Measurements from ENCODE around the gene NUAK2.
A peak's percentile ranks its signal among the peaks of the same experiment; 100 is the strongest.

The NUAK2 gene

DNA sequence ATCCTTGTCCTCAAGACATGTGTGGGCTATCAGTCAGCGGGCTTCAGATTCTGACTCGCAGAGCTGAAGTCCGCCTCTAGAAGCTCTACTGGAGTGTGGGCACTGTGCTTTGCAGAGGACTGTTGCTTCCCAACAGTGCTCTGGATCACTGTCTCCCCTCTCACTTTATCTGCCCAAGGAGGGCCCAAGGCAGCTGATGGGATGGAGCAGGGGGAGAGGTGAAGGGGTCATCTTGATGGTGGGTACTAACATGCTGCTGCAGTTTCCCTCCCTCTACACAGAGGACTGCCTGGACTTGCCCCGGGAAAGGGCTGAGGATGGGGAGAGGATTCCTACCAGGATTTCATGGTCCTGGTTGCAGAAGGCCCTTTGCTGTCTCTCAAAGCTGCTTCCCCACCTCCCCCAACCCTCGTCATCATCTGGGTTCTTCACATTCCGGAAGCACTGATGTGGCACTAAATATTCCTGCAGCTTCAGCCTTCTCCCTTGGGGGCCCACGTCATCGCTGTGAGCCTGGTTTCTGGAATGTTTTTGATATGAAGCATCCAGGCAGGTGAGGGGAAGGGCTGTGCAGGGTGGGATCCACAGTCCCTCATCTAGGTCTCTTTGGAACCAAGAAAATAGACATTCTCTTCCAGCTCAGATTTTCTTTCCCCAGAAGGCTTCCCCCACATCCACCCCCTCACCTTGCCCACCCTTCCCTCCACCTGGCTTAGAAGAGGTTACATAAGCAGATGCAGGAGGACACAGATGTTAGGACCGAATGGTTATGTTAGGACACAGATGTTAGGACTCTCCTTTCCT lies 23.2 kb downstream of the NUAK2 start (continued):
- TF ChIP-seq ZNF510 (tag by site-specific recombination; IDR thresholded peaks at IDR 0.05; ENCODE audit: insufficient replicate concordance) (no peak), ZNF48 (tag by site-specific recombination; IDR thresholded peaks at IDR 0.05) (no peak), ZFP37 (tag by site-specific recombination; IDR thresholded peaks at IDR 0.05) (no peak), REPIN1 (tag by site-specific recombination; IDR thresholded peaks at IDR 0.05; ENCODE audit: low read depth) (no peak), ZBTB17 (tag by site-specific recombination; IDR thresholded peaks at IDR 0.05) (peak; percentile 74), ZNF768 (tag by site-specific recombination; IDR thresholded peaks at IDR 0.05) (no peak), KLF17 (tag by site-specific recombination; IDR thresholded peaks at IDR 0.05) (0 out of 2 replicates have a peak, but pooled peaks have one; percentile 17), ZNF184 (tag by site-specific recombination; IDR thresholded peaks at IDR 0.05) (0 out of 2 replicates have a peak, but pooled peaks have one; percentile 29), ZNF132 (tag by site-specific recombination; IDR thresholded peaks at IDR 0.05; ENCODE audit: borderline replicate concordance) (no peak), GFI1B (tag by site-specific recombination; IDR thresholded peaks at IDR 0.05) (no peak), ZNF777 (tag by site-specific recombination; IDR thresholded peaks at IDR 0.05; ENCODE audit: borderline replicate concordance) (no peak), ZBTB48 (tag by site-specific recombination; IDR thresholded peaks at IDR 0.05) (no peak), ZNF2 (tag by site-specific recombination; IDR thresholded peaks at IDR 0.05) (no peak), TCF7L2 (IDR thresholded peaks at IDR 0.05; ENCODE audit: borderline replicate concordance, low read depth, low read length) (no peak), ZNF398 (tag by site-specific recombination; IDR thresholded peaks at IDR 0.05) (peak; percentile 47; the same call in 1 of the 2 replicates), ZNF324 (tag by site-specific recombination; IDR thresholded peaks at IDR 0.05) (no peak), ZNF350 (tag by site-specific recombination; IDR thresholded peaks at IDR 0.05) (no peak), HOXD13 (CRISPR knock-in tag; IDR thresholded peaks at IDR 0.05; ENCODE audit: borderline replicate concordance) (no peak), ZNF571 (tag by site-specific recombination; IDR thresholded peaks at IDR 0.05) (no peak), ZBTB44 (tag by site-specific recombination; IDR thresholded peaks at IDR 0.05) (peak; percentile 54; the same call in 1 of the 2 replicates), ZNF776 (tag by site-specific recombination; IDR thresholded peaks at IDR 0.05; ENCODE audit: borderline replicate concordance) (no peak), ZNF311 (tag by site-specific recombination; IDR thresholded peaks at IDR 0.05; ENCODE audit: borderline replicate concordance) (no peak), SCRT2 (tag by site-specific recombination; IDR thresholded peaks at IDR 0.05) (no peak), ZNF518A (tag by site-specific recombination; conservative IDR thresholded peaks at IDR 0.05; ENCODE audit: low read depth) (0 out of 2 replicates have a peak, but pooled peaks have one; percentile 28), ZNF248 (tag by site-specific recombination; IDR thresholded peaks at IDR 0.05) (no peak)
- TF ChIP-seq, protein P1, sequence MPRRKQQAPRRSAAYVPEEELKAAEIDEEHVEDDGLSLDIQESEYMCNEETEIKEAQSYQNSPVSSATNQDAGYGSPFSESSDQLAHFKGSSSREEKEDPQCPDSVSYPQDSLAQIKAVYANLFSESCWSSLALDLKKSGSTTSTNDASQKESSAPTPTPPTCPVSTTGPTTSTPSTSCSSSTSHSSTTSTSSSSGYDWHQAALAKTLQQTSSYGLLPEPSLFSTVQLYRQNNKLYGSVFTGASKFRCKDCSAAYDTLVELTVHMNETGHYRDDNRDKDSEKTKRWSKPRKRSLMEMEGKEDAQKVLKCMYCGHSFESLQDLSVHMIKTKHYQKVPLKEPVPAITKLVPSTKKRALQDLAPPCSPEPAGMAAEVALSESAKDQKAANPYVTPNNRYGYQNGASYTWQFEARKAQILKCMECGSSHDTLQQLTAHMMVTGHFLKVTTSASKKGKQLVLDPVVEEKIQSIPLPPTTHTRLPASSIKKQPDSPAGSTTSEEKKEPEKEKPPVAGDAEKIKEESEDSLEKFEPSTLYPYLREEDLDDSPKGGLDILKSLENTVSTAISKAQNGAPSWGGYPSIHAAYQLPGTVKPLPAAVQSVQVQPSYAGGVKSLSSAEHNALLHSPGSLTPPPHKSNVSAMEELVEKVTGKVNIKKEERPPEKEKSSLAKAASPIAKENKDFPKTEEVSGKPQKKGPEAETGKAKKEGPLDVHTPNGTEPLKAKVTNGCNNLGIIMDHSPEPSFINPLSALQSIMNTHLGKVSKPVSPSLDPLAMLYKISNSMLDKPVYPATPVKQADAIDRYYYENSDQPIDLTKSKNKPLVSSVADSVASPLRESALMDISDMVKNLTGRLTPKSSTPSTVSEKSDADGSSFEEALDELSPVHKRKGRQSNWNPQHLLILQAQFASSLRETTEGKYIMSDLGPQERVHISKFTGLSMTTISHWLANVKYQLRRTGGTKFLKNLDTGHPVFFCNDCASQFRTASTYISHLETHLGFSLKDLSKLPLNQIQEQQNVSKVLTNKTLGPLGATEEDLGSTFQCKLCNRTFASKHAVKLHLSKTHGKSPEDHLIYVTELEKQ (tag by site-specific recombination; IDR thresholded peaks at IDR 0.05; ENCODE audit: borderline replicate concordance), result 0 out of 2 replicates have a peak, but pooled peaks have one; percentile 72
